ENCODE measurements around the gene PHACTR4.
"Not testable (repeated sequence)": the region's sequence is repeated elsewhere in the genome, so short reads cannot be mapped to it uniquely, and the experiment has no call there.

PHACTR4 gene

GRCh38 chr1:28373450-28373849 lies 3.9 kb downstream of the PHACTR4 start:
- DNase-seq, result not testable (repeated sequence)

GRCh38 chr1:28374297-28374696 lies 4.8 kb downstream of the PHACTR4 start:
- no peak for DNase-seq

GRCh38 chr1:28375598-28375997 lies 6.1 kb downstream of the PHACTR4 start:
- DNase-seq, result not testable (repeated sequence)

GRCh38 chr1:28376195-28376594 lies 6.7 kb downstream of the PHACTR4 start:
- not testable (repeated sequence) for DNase-seq

GRCh38 chr1:28378906-28379305 lies 9.4 kb downstream of the PHACTR4 start:
- DNase-seq, result no peak

GRCh38 chr1:28380394-28380793 lies 10.9 kb downstream of the PHACTR4 start:
- no peak for DNase-seq

- DNase-seq, result not testable (repeated sequence)
Measured at GRCh38 chr1:28383785-28384184, 14.2 kb downstream of the PHACTR4 start.

GRCh38 chr1:28392027-28392652 lies 22.6 kb downstream of the PHACTR4 start:
- DNase-seq, result peak; percentile 74

- no peak for DNase-seq
Measured at GRCh38 chr1:28394136-28394535, 24.6 kb downstream of the PHACTR4 start.

- peak; percentile 87 for DNase-seq
Measured at GRCh38 chr1:28395181-28395580, 25.6 kb downstream of the PHACTR4 start.

- no peak for DNase-seq
Measured at GRCh38 chr1:28401760-28402159, 32.2 kb downstream of the PHACTR4 start.

- no peak for DNase-seq
Measured at GRCh38 chr1:28409090-28409489, 39.5 kb downstream of the PHACTR4 start.

GRCh38 chr1:28411656-28412055 lies 42.1 kb downstream of the PHACTR4 start:
- DNase-seq, result no peak

GRCh38 chr1:28412731-28413130 lies 43.2 kb downstream of the PHACTR4 start:
- DNase-seq, result peak; percentile 62

GRCh38 chr1:28416509-28417194 lies 47.1 kb downstream of the PHACTR4 start:
- DNase-seq, result peak; percentile 74

- DNase-seq, result peak; percentile 94
Measured at GRCh38 chr1:28417441-28417922, 47.9 kb downstream of the PHACTR4 start.

GRCh38 chr1:28417926-28418637 lies 48.5 kb downstream of the PHACTR4 start:
- peak; percentile 50 for DNase-seq

GRCh38 chr1:28421744-28422143 lies 52.2 kb downstream of the PHACTR4 start:
- DNase-seq, result no peak

- no peak for DNase-seq
Measured at GRCh38 chr1:28426831-28427230, 57.3 kb downstream of the PHACTR4 start.

GRCh38 chr1:28428012-28428411 lies 58.5 kb downstream of the PHACTR4 start:
- no peak for DNase-seq

- no peak for DNase-seq
Measured at GRCh38 chr1:28428990-28429520, 59.5 kb downstream of the PHACTR4 start.

- peak; percentile 49 for DNase-seq
Measured at GRCh38 chr1:28436211-28436769, 66.8 kb downstream of the PHACTR4 start.

GRCh38 chr1:28437264-28437923 lies 67.9 kb downstream of the PHACTR4 start:
- DNase-seq, result no peak
